GM12874 (cell line): ENCODE data around the gene UBR2.

Experiments
- TF ChIP-seq, protein P1 (sequence below): IDR thresholded peaks from 2 replicates; pipeline ENCODE4 v1.5.1; 2011; ENCODE audit warnings: low read depth, mild to moderate bottlenecking, control low read depth, low read length, moderate library complexity; ENCODE audit not compliant: insufficient read depth

UBR2 gene

GRCh38 chr6:42615518-42615917 lies 51.7 kb downstream of the UBR2 start:
- TF ChIP-seq, protein P1, sequence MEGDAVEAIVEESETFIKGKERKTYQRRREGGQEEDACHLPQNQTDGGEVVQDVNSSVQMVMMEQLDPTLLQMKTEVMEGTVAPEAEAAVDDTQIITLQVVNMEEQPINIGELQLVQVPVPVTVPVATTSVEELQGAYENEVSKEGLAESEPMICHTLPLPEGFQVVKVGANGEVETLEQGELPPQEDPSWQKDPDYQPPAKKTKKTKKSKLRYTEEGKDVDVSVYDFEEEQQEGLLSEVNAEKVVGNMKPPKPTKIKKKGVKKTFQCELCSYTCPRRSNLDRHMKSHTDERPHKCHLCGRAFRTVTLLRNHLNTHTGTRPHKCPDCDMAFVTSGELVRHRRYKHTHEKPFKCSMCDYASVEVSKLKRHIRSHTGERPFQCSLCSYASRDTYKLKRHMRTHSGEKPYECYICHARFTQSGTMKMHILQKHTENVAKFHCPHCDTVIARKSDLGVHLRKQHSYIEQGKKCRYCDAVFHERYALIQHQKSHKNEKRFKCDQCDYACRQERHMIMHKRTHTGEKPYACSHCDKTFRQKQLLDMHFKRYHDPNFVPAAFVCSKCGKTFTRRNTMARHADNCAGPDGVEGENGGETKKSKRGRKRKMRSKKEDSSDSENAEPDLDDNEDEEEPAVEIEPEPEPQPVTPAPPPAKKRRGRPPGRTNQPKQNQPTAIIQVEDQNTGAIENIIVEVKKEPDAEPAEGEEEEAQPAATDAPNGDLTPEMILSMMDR, result no peak

- TF ChIP-seq, protein P1, result no peak
Observed at GRCh38 chr6:42616716-42617115, 52.9 kb downstream of the UBR2 start.

DNA sequence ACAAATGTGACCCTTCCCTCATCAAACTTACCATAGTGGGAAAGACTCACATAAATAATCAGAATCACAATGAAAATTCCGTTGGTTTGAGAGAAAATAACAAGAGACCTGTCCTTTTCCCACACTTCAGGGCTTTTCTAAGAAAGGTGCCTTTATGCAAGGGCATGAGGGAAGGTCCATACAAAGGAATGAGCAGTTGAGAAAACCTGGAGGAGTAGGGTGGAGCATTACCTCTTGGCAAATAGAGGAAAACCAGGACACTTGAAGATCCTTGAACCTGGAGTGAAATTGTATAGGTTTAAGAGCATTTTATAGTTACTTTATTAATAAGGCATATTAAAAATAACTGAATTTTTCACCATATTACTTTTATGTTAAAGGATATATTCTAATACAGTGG lies 54.3 kb downstream of the UBR2 start:
- TF ChIP-seq, protein P1, result no peak

DNA sequence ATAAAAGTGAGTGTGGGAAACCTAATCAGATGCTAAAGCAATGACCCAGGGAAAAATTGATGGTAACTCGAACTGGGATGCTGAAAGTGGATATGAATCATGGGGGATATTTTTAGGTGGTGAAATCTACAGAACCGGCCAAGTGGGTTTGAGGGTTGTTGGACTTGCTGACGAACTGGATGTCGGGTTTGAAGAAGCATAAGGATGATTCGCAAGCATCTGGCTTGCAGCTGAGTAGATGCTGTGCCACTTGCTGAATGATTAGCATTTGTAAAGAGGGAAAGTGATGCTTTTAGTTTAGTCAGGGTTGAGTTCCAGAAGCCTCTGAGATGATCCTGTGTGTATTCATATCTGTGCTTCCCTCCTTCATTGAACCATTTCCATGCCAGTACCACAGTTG lies 54.9 kb downstream of the UBR2 start:
- TF ChIP-seq, protein P1, result no peak

- TF ChIP-seq, protein P1, result no peak
Observed at GRCh38 chr6:42619963-42620362, 56.1 kb downstream of the UBR2 start.

DNA sequence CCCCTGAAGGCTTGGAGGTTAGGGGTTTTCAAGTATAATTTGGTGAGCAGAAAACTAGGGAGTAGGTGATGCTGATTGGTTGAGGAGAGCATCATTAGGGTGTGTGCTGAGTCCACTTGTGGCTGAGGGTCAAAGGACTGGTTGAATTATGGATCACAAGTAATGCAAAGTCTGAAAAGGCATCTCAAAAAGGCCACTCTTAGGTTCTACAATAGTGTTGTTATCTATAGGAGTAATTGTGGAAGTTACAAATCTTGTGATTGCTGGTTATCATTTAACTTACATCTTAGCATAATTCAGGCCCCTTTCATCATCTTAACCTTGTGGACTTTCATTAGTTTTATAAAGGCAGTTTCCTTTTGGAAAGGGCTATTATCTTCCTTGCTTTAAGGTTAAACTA lies 60.8 kb downstream of the UBR2 start:
- TF ChIP-seq, protein P1, result no peak

DNA sequence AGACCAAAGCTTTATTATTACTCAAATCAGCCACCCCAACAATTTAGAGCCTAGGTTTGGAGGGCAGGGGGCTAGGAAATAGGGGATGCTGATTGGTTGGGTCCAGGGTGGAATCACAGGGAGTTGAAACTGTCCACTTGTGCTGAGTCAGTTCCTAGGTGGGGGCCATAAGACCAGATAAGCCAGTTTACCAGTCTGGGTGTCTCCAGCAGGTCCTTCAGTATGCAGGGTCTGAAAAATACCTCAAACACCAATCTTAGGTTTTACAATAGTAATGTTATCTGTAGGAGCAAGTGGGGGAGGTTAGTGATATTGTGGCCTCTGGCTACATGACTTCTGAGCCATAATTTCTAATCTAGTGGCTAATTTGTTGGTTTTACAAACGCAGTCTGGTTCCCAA lies 63.2 kb downstream of the UBR2 start:
- TF ChIP-seq, protein P1, result no peak

- TF ChIP-seq, protein P1, result no peak
Observed at GRCh38 chr6:42627674-42628073, 63.8 kb downstream of the UBR2 start.
